Ovary (tissue), 3 donors: Measurements from ENCODE around the gene HSPA1B.

Source experiments
- POLR2A ChIP-seq: fragments of 450-650 bp; IDR thresholded peaks from one replicate; pipeline ENCODE4 v1.6.1; 2017; ENCODE audit warnings: antibody characterized with exemption, mild to moderate bottlenecking, moderate library complexity
- TF ChIP-seq, protein P1 (sequence below), 3 donors: fragments of 450-650 bp in 2 of 3; fragments of 200-600 bp in 1 of 3; IDR thresholded peaks; one replicate each; pipeline versions ENCODE4 v1.5.1 to v1.8.0; 2016 to 2022; ENCODE audit warnings: antibody characterized with exemption in 3 of 3, mild to moderate bottlenecking in 1 of 3
- donor health status: DM: no; HTN: no; CAD: no.

DNA sequence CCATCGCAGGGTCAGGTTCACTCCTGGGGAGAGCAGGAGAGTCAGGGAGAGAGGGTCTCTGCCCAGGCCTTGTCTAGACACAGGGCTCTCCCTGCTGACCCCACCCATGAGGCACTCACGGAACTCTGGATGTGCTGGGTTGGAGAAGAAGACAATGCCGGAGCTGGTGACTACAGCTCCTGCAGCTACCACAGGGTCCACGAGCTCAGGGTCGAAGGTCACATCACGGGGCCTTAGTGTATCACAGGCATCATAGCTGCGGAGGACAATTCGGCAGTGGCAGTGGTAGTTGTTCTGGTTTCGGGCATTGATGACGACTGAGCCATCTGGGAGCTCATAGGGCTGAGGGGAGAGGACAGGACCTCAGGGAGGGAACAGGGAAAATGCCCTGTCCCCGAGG is 32.4 kb downstream of the HSPA1B start:
- TF ChIP-seq, protein P1, sequence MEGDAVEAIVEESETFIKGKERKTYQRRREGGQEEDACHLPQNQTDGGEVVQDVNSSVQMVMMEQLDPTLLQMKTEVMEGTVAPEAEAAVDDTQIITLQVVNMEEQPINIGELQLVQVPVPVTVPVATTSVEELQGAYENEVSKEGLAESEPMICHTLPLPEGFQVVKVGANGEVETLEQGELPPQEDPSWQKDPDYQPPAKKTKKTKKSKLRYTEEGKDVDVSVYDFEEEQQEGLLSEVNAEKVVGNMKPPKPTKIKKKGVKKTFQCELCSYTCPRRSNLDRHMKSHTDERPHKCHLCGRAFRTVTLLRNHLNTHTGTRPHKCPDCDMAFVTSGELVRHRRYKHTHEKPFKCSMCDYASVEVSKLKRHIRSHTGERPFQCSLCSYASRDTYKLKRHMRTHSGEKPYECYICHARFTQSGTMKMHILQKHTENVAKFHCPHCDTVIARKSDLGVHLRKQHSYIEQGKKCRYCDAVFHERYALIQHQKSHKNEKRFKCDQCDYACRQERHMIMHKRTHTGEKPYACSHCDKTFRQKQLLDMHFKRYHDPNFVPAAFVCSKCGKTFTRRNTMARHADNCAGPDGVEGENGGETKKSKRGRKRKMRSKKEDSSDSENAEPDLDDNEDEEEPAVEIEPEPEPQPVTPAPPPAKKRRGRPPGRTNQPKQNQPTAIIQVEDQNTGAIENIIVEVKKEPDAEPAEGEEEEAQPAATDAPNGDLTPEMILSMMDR (IDR thresholded peaks at IDR 0.05): no peak
- TF ChIP-seq POLR2A: no peak
